Stomach smooth muscle (tissue), 2 donors: ENCODE data around the gene ADAMTS2.
"Not testable (repeated sequence)": the region's sequence is repeated elsewhere in the genome, so short reads cannot be mapped to it uniquely, and the experiment has no call there.

Source experiments
- H3K27ac ChIP-seq: one replicate; pipeline ENCODE4 v1.7.0; 2013; ENCODE audit warnings: mild to moderate bottlenecking, low read length, inconsistent platforms
- H3K27me3 ChIP-seq, 2 donors: one replicate each; pipeline ENCODE4 v1.7.0; 2013; ENCODE audit warnings: low read length in 2 of 2; ENCODE audit not compliant: insufficient read depth in 2 of 2, control insufficient read depth in 1 of 2
- H3K36me3 ChIP-seq, 2 donors: one replicate each; pipeline ENCODE4 v1.7.0; 2013; ENCODE audit warnings: low read length in 2 of 2; ENCODE audit not compliant: control insufficient read depth in 2 of 2, insufficient read depth in 2 of 2
- H3K4me1 ChIP-seq: one replicate; pipeline ENCODE4 v1.7.0; 2013; ENCODE audit warnings: low read length; ENCODE audit not compliant: control insufficient read depth, insufficient read depth
- H3K4me3 ChIP-seq, 2 donors: one replicate each; pipeline ENCODE4 v1.7.0; 2013; ENCODE audit warnings: low read length in 2 of 2
- H3K9ac ChIP-seq, 2 donors: one replicate each; pipeline ENCODE4 v1.7.0; 2013; ENCODE audit warnings: low read length in 2 of 2, mild to moderate bottlenecking in 1 of 2
- H3K9me3 ChIP-seq, 2 donors: one replicate each; pipeline ENCODE4 v1.7.0; 2013; ENCODE audit warnings: low read length in 2 of 2; ENCODE audit not compliant: control insufficient read depth in 2 of 2
- donor health status: healthy.
- donor health status: Pancreatic carcinoma.

ADAMTS2 gene

GRCh38 chr5:179290681-179291540 lies 54.4 kb downstream of the ADAMTS2 start:
- Histone ChIP-seq H3K9ac (no peak overlapping the region), H3K36me3 (no peaks in the 10 kb centered on the region), H3K9me3 (no peaks in the 10 kb centered on the region), H3K27ac (no peak overlapping the region), H3K27me3 (no peaks in the 10 kb centered on the region), H3K4me1 (peaks cover 28% of the 10 kb centered on the region), H3K4me3 (no peak overlapping the region)

- Histone ChIP-seq H3K9ac (no peak overlapping the region), H3K27me3 (no peaks in the 10 kb centered on the region), H3K4me1 (peaks cover 24% of the 10 kb centered on the region), H3K27ac (no peak overlapping the region), H3K36me3 (no peaks in the 10 kb centered on the region), H3K9me3 (no peaks in the 10 kb centered on the region), H3K4me3 (no peak overlapping the region)
Measured at GRCh38 chr5:179289756-179290385, 55.4 kb downstream of the ADAMTS2 start.

DNA sequence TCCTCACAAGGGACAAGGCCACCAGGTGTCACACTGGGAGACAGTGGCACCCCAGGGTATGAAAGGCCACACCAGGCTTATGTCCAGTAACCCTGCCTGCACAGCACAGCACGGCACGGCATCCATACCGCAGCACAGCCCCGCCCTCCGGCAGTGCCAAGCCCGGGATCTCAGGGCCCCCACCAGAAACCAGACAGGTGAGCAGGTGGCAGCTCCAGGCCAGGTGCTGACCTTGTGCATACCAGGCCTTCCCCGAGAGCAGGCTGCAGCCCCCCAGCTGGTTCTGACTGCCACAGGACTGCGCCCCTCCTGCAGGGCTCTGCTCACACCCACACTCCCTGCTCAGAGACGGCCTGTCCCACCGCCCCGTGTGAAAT lies 56.5 kb downstream of the ADAMTS2 start:
- Histone ChIP-seq H3K4me1 (peaks cover 18% of the 10 kb centered on the region), H3K4me3 (no peak overlapping the region), H3K27me3 (no peaks in the 10 kb centered on the region), H3K9ac (no peak overlapping the region), H3K27ac (peak overlapping the region; percentile 31), H3K9me3 (no peaks in the 10 kb centered on the region), H3K36me3 (no peaks in the 10 kb centered on the region)

- H3K27ac ChIP-seq: peak overlapping the region; percentile 31
- H3K9ac ChIP-seq: no peak overlapping the region
- H3K36me3 ChIP-seq: no peaks in the 10 kb centered on the region
- peak overlapping the region in 1 of 2 donors; percentile 47 for H3K4me3 ChIP-seq
- no peaks in the 10 kb centered on the region for H3K9me3 ChIP-seq
- H3K4me1 ChIP-seq: peaks cover 18% of the 10 kb centered on the region
- no peaks in the 10 kb centered on the region for H3K27me3 ChIP-seq
Measured at GRCh38 chr5:179288101-179288808, 57.0 kb downstream of the ADAMTS2 start.

DNA sequence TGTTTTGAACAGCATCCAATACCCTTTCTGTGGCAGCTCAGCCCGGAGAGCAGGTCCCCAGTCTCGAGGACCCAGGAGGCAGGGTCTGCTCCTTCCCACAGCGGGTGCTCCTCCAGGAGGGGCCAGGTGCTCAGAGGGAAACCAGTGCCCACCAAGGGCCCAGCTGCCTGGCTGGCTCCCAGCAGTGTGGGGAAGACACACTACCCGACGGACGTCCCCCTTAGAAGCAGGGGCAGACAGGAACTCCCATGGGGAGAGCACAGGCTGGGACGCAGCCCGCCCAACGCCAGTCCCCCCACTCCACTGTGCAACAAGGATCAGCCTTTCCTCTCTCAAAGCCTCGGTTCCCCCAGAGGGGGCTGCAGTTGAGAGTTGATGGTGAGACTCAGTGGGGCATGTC lies 57.6 kb downstream of the ADAMTS2 start:
- H3K36me3 ChIP-seq: no peaks in the 10 kb centered on the region
- no peak overlapping the region for H3K9ac ChIP-seq
- H3K4me1 ChIP-seq: peaks cover 18% of the 10 kb centered on the region
- H3K4me3 ChIP-seq: peak overlapping the region in 1 of 2 donors; percentile 47
- no peaks in the 10 kb centered on the region for H3K9me3 ChIP-seq
- H3K27ac ChIP-seq: peak overlapping the region; percentile 31
- no peaks in the 10 kb centered on the region for H3K27me3 ChIP-seq

DNA sequence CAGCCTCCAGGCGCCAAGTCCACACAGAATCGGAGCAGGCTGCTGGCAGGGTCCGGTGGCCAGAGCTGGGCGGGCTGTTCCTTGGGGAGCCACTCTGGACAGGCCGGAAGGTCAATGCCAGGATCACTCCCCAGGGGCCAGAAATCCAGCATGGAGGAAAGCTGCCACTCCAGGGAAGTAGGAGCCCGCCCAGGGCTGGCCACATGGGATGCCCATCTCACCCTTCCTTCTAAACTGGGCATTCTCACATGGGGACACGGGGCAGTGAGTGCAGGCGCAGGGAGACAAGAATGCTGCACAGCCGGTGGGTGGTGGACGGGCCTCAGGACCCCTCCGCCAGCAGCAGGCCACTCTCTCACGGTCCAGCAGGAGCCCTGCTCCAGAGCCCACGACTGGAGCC lies 58.2 kb downstream of the ADAMTS2 start:
- Histone ChIP-seq H3K4me3 (no peak overlapping the region), H3K9me3 (no peaks in the 10 kb centered on the region), H3K4me1 (peaks cover 18% of the 10 kb centered on the region), H3K27me3 (no peaks in the 10 kb centered on the region), H3K9ac (no peak overlapping the region), H3K36me3 (no peaks in the 10 kb centered on the region), H3K27ac (no peak overlapping the region)

DNA sequence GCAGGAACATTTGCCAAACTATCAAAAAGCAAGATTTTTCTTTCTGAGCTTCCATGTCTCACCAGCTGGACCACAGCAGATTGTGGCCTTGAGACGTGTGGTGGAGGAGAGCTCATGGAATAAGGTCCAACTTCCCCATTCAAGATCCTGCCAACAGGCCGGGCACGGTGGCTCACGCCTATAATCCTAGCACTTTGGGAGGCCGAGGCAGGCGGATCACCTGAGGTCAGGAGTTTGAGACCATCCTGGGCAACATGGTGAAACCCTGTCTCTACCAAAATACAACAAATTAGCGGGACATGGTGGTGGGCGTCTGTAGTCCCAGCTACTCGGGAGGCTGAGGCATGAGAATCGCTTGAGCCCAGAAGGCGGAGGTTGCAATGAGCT lies 59.5 kb downstream of the ADAMTS2 start:
- not testable (repeated sequence) for H3K27ac ChIP-seq
- H3K4me1 ChIP-seq: peaks cover 18% of the 10 kb centered on the region

GRCh38 chr5:179284751-179285631 lies 60.3 kb downstream of the ADAMTS2 start:
- no peak overlapping the region for H3K27ac ChIP-seq
- peaks cover 18% of the 10 kb centered on the region for H3K4me1 ChIP-seq
- no peaks in the 10 kb centered on the region for H3K36me3 ChIP-seq
- H3K9me3 ChIP-seq: no peaks in the 10 kb centered on the region
- H3K27me3 ChIP-seq: no peaks in the 10 kb centered on the region
- no peak overlapping the region for H3K4me3 ChIP-seq
- no peak overlapping the region for H3K9ac ChIP-seq

More for the DNA sequence above, 59.5 kb downstream of the ADAMTS2 start:
- H3K4me3 ChIP-seq, H3K9me3 ChIP-seq, H3K36me3 ChIP-seq, H3K27me3 ChIP-seq, H3K9ac ChIP-seq: not testable (repeated sequence)

GRCh38 chr5:179283908-179284307 lies 61.4 kb downstream of the ADAMTS2 start:
- H3K27me3 ChIP-seq, H3K9me3 ChIP-seq, H3K36me3 ChIP-seq, H3K4me3 ChIP-seq, H3K27ac ChIP-seq, H3K9ac ChIP-seq: not testable (repeated sequence)
- peaks cover 20% of the 10 kb centered on the region for H3K4me1 ChIP-seq

DNA sequence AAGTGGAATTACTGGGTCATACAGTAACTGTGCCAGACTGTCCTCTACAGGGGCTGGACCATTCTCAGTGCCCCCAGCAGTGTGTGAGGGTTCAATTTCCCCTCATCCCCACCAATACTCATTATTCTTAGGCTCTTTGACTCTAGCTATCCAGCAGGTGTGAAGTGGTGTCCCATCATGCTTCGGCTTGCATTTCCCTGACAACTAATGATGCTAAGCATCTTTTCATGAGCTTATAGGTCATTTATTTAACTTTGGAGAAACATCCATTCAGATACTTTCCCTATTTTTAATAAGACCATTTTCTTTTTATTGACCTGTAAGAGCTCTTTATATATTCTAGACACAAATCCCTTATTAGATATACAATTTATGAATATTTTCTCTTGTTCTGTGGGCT lies 63.6 kb downstream of the ADAMTS2 start:
- H3K36me3 ChIP-seq: no peaks in the 10 kb centered on the region
- no peak overlapping the region for H3K27ac ChIP-seq
- H3K9ac ChIP-seq: no peak overlapping the region
- H3K4me1 ChIP-seq: peaks cover 6% of the 10 kb centered on the region
- no peaks in the 10 kb centered on the region for H3K9me3 ChIP-seq
- no peak overlapping the region for H3K4me3 ChIP-seq
- H3K27me3 ChIP-seq: no peaks in the 10 kb centered on the region
